Activated CD8-positive, alpha-beta memory T cell treated with anti-CD3 and anti-CD28 coated beads, Interleukin-2, amount 50 U/mL, for 1 hour (primary cell): ENCODE measurements around the gene MT4.
A peak's percentile ranks its signal among the peaks of the same experiment; 100 is the strongest.

Source experiments
- DNase-seq: peaks from one replicate; pipeline ENCODE4 v3.0.0-alpha.2; 2020; ENCODE audit errors: extremely low read depth

MT4 gene

GRCh38 chr16:56604966-56605365 lies 40.1 kb downstream of the MT4 start:
- no peak for DNase-seq

- no peak for DNase-seq
Observed at GRCh38 chr16:56605475-56605874, 40.6 kb downstream of the MT4 start.

- no peak for DNase-seq
Observed at GRCh38 chr16:56606071-56606475, 41.2 kb downstream of the MT4 start.

- DNase-seq: no peak
Observed at GRCh38 chr16:56606476-56607108, 41.7 kb downstream of the MT4 start.

GRCh38 chr16:56607109-56607618 lies 42.3 kb downstream of the MT4 start:
- no peak for DNase-seq

- DNase-seq: no peak
Observed at GRCh38 chr16:56607675-56608042, 42.8 kb downstream of the MT4 start.

- peak; percentile 51 for DNase-seq
Observed at GRCh38 chr16:56608043-56608875, 43.4 kb downstream of the MT4 start, which contains the start of gene MT2A. Gene MT2A (plus strand): TSS chr16:56608584. CDS start chr16:56608656, 72 bp downstream.

GRCh38 chr16:56608876-56609462 lies 44.1 kb downstream of the MT4 start:
- no peak for DNase-seq

GRCh38 chr16:56609463-56609921 lies 44.6 kb downstream of the MT4 start:
- peak; percentile 64 for DNase-seq

GRCh38 chr16:56610017-56610608 lies 45.2 kb downstream of the MT4 start:
- DNase-seq: no peak

GRCh38 chr16:56610609-56611111 lies 45.8 kb downstream of the MT4 start:
- no peak for DNase-seq

- no peak for DNase-seq
Observed at GRCh38 chr16:56611281-56611833, 46.5 kb downstream of the MT4 start.

GRCh38 chr16:56613706-56614105 lies 48.8 kb downstream of the MT4 start:
- DNase-seq: no peak

GRCh38 chr16:56614549-56614991 lies 49.7 kb downstream of the MT4 start:
- no peak for DNase-seq

GRCh38 chr16:56615353-56615752 lies 50.5 kb downstream of the MT4 start:
- no peak for DNase-seq

- DNase-seq: no peak
Observed at GRCh38 chr16:56616608-56617211, 51.8 kb downstream of the MT4 start.

- no peak for DNase-seq
Observed at GRCh38 chr16:56617212-56618085, 52.6 kb downstream of the MT4 start.

- no peak for DNase-seq
Observed at GRCh38 chr16:56618138-56618537, 53.3 kb downstream of the MT4 start.
